NCI-H2029 treated with DMSO at 0.1 percent for 48 hours (cell line): ENCODE results near the gene KRT74.
A peak's percentile ranks its signal among the peaks of the same experiment; 100 is the strongest.
"Not testable (repeated sequence)": the region's sequence is repeated elsewhere in the genome, so short reads cannot be mapped to it uniquely, and the experiment has no call there.

Experiments used
- DNase-seq: peaks from one replicate; lab custom pipeline; 2025; lab: John Stamatoyannopoulos, UW

Gene KRT74

DNA sequence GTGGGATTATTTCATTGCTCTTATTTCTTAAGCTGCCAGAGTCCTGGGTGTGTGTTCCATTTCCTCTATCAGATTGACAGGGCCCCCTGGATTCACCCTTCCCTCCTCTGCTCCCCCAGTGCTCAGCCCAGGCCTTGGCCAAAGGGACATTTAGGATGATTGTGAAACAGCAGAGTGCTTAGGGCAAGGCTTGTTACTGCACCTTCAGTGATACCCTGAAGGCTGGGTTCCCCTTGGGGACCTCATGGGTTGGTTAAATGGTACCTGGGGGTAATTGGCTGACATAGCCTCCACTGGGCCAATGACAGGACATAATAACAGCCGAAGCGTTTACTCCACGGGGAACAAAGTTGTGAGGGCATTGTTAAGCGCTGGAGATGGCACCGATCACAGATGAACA lies 28.9 kb upstream of the KRT74 start:
- no peak for DNase-seq

DNA sequence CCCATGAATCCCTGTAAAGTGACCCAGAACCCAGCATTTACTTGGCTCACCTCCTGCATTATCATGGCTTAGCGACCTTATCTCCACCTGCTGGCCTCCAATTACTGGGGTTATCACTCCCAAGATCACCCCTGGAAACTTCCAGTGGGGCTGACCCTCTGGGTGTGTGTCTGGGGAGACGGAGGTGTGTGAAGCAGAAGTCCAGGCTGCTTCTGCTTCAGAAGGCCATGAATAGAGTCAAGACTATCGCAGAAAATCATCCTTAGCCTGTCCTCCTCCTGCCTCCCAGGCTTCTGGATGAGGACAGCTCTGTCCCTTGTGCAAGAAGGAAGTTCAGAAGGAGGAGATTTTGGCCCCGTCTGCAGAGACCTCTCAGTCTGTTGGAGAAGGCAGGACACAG lies 28.0 kb upstream of the KRT74 start:
- DNase-seq: no peak

DNA sequence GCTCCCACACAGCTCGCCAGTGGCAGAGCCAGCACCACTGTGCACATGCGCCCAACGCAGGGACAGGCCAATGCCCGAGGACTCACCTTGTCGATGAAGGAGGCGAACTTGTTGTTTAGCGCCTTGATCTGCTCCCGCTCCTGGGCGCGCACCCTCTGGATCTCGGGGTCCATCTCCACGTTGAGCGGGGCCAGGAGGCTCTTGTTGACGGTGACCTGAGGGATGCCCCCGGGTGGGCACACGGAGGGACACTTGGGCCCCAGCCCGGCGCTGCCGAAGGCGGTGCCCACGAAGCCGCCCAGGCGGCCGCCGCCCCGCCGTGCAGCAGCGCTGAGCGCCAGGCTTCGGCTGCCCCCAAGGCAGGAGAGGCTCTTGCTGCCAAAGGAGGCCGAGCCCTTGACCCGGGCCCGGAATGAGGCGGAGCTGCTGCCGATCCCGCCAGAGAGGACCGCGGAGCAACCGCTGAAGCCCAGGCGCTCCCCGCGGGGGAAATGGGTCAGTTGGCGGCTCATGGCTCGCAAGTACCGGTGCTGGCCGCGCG lies 27.4 kb upstream of the KRT74 start, which contains the start of gene KRT72:
TSS of gene KRT72 (minus strand) at position 523 of the 541 bp plus-strand sequence. CDS start at position 512, 11 bp downstream.
- DNase-seq: no peak

DNA sequence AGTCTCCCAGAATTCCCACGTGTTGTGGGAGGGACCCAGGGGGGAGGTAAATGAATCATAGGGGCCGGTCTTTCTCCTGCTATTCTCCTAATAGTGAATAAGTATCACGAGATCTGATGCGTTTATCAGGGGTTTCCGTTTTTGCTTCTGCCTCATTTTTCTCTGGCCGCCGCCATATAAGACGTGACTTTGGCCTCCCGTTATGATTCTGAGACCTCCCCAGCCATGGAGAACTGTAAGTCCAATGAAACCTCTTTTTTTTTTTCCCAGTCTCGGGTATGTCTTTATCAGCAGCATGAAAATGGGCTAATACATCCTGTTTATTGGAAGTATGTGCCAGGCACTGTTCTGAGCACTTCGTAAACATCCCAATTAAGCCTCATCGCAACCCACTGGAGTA lies 26.8 kb upstream of the KRT74 start:
- DNase-seq: no peak

DNA sequence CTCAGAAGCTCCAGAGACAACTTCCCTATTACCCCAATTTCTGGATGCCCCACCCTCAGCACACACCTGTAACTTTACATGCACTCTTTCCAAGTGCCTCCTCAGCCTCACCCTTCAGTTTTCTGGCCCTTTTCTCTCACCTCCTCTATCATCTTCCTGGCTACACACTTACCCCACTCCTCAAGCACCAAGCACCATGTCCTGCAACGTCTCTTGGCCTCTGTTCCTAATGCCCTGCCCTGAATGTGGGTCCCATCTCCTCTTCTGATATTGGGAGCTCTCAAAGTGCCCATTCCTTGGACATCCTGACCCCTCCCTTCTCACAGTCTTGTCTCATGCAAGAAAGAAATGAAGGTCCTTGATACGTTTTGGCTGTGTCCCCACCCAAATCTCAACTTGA lies 26.4 kb upstream of the KRT74 start:
- no peak for DNase-seq

DNA sequence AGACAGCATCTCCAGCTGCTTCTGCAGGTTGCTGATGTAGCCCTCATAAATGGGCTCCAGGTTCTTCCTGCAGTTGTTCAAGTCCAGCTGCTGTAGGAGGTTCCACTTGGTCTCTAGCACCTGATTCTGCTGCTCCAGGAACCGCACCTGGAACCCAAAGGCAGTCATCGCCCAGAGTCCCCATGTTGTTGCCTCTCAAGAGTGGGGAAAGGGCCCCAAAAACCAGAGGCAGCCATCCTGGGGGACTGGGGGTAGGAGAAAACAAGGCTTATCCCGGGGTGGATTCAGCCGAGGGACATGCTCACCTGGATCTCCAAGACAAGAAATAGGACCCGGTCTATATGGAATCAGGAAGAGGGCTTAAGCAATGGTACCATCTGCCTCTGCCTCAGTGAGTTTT lies 25.3 kb upstream of the KRT74 start:
- DNase-seq: no peak

DNA sequence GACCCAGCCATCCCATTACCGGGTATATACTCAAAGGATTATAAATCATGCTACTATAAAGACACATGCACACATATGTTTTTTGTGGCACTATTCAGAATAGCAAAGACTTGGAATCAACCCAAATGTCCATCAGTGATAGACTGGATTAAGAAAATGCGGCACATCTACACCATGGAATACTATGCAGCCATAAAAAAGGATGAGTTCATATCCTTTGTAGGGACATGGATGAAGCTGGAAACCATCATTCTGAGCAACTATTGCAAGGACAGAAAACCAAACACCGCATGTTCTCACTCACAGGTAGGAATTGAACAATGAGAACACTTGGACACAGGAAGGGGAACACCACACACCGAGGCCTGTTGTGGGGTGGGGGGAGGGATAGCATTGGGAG lies 20.6 kb upstream of the KRT74 start:
- not testable (repeated sequence) for DNase-seq

DNA sequence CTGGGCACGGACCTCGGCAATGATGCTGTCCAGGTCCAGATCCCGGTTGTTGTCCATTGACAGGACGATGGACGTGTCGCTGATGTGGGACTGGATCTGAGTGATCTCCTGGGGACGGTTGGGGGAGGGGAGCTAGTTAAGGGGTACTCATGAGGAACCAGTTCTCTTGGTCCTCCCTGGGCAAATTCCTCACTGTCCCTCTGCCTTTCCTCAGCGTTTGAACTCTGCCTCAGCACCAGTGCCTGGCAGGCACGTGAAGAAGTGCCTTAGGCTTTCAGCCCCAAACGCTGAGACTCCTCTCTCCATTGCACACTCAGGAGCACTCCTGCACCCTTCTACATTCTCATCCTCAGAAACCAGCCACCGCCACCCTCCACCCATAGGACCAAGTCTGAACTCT lies 17.9 kb upstream of the KRT74 start:
- DNase-seq: no peak

DNA sequence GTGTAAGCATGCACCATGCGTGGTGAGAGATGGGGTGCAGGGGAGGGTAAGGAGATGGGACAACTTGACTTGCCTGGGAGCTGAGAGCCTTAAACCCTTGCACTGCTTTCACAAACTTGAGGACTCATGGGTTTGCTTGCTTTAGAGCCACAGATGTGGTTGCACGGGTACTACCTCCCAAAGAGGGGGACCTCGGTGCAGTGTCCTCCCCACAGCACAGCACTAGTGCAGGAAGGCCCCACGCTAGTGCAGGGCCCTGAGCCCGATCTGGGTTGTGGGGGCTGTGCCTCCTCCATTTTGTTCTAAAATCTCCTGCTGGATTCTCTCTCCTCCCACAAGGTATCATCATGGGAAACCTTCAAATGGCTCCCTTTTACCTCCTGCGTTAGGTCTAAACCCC lies 16.4 kb upstream of the KRT74 start:
- no peak for DNase-seq

DNA sequence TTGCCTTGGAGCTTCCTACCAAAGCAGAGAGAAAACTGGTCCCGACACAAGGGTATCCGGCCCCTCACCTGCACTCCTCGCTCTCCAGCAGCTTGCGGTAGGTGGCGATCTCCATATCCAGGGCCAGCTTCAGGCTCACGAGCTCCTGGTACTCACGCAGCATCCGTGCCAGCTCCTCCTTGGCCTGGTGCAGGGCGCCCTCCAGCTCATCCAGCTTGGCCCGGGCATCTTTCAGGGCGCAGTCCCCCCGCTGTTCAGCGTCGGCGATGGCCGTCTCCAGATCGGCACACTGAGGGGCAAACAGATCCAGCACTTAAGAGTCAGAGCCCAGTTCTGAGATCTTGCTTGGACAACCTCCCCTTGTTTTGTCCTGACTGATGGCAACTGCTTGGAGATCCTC lies 13.9 kb upstream of the KRT74 start:
- DNase-seq: no peak

DNA sequence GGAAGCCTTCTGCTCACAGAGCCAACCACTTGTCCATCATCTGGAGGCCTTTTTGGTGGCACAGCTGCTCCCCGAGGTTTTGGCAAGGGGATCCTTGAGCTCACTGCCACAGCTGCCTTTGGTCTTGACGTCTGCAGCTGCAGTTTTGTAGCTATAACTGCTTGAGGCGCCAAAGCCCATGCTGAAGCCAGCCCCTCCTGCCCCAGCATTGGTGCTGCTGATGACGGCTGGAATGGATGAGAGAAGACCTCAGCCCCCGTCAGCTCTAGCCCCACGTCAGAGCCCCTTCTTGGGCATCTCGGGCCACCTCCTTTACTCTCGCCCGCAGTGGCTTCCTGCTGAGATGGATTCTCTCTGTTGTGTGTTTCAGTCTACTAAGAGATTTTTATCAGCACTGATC lies 12.3 kb upstream of the KRT74 start:
- DNase-seq: no peak

DNA sequence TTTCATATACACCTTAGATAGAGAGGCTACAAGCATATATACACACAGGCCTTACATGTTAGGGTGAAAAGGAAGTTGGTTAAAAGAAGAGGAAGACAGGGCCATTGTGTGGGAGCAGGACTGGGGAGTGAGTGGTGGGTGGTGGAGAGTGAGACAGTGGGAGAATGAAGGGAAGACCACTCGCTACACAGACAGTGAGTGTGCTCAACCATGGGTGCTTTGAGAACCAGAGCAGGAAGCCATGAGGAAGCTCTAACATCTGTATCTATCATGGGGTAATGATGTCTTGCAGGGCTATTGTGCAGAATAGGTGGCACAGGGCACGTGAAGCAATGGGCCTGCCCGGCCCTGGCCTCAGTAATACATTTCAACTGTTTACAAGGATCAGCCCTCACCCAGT lies 11.4 kb upstream of the KRT74 start:
- DNase-seq: no peak

DNA sequence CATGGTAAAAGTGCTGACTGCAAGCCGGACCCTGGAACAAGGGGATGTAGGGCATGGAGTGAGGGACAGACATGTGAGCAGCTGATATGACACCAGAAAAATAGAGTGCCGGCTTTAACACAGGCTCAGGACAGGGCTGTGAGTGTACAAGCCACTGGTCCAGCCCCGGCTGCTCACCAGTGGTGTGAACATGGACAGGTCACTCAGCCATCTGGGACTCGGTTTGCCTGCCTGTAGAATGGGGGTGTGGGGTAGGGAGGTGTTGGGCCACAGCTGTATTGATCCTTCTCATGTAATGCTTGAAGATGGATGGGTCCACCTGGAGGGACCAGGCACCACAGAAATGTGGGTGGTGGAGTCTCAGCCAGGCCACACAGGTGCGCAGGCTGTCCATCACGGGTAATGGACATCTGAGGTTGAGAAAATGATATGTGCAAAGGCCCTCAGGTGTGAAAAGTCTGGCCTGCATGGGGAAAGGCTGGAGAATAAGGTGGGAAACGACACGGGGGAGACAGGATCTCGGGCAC lies 10.6 kb upstream of the KRT74 start:
- DNase-seq: no peak

DNA sequence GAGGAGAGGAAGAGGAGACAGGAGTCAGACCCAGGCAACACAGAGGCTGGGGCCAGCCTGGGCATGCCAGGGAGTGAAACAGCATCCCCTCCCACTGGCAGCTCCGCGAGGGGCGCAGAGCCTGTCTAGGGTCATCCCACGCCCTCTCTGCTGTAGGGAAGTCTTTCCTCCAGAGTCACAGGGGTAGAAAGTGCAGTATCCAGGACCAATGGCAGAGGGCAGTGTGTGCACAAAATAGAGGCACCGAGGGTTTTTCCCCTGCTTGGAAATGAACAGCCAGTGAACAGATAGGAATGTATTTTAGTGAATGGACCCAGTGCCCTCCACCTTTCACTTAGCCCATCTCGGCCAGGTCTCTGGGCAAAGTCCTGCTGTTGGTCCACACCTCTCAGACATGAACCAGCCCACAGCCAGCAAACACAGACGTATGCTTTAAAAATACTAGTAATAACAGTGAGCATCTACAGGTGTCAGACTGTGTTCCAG lies 9.4 kb upstream of the KRT74 start:
- peak; percentile 66 for DNase-seq

DNA sequence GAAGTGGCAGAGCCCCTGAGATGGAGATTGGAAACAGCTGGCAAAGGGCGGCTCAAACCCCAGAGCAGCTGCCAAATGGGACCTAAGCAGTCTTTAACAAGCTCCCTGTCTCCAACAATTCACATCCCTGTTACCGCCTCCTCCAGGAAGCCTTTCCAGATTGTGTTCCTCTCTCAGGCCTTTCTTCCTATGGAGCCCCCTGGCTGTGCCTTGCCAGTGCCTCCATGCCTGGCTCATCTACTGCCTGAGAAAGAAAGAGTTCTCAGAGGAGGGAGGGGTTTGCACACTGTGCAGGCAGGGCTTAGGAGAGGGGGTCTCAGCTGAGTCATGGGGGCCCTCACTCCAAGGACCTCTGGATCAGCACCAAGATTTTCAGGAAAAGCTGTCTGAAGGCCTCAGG lies 8.8 kb upstream of the KRT74 start:
- DNase-seq: no peak

DNA sequence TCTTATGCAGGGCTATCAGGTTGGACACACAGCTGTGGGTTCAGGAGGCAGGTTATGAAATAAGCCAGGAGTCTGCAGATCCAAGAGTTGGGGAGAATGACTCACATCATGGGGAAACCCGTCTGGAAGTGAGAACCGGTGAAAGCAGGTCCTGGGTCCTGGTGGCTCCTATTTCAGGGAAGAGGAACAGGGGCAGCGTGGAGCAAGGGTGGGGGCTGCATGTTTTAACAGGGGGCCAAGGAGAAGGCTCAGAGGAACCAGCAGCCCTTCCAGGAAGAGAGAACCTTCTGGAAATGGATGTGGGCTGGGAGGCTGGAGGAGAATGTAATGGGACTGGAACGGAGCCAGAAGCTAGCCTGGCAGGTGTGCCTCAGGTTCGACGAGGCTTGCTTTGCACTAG lies 7.8 kb upstream of the KRT74 start:
- peak; percentile 58 for DNase-seq

DNA sequence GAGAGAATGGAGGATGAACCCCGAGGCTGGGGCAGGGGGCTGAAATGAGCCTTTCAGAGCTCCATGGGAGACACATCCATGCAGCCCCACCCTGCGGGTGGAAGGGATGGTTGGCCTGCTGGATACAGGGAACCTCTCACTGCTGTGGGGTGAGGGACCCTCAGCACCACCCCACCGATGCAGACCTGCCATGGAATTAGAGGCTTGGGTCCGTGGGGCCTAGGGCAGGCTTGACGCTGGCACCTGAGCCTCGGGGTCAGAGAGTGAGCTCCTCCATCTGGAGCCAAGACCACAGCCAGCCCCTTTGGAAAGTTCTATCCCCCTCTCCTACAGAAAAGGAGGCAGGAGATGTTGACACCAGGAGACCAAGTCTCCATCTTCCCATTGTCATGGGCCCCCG lies 7.4 kb upstream of the KRT74 start:
- DNase-seq: no peak

DNA sequence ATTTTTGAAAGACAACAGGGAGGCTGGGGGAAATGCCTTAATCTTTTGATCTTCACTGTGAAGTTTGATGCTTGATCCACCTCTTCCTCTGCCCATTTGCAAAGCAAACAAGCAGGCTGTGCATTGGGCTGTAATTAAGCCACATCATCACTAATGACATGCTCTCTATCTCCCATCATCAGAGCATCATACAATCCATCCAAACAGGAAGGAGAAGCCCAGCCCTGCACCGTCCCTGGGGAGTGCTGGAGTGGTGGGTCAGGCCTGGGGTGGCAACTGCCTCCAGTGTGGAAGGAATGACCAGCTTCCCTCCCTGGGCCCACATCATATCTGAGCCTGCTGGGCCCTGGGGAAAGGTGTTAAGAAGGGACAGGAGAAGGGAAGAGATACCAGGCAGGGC lies 6.9 kb upstream of the KRT74 start:
- no peak for DNase-seq

DNA sequence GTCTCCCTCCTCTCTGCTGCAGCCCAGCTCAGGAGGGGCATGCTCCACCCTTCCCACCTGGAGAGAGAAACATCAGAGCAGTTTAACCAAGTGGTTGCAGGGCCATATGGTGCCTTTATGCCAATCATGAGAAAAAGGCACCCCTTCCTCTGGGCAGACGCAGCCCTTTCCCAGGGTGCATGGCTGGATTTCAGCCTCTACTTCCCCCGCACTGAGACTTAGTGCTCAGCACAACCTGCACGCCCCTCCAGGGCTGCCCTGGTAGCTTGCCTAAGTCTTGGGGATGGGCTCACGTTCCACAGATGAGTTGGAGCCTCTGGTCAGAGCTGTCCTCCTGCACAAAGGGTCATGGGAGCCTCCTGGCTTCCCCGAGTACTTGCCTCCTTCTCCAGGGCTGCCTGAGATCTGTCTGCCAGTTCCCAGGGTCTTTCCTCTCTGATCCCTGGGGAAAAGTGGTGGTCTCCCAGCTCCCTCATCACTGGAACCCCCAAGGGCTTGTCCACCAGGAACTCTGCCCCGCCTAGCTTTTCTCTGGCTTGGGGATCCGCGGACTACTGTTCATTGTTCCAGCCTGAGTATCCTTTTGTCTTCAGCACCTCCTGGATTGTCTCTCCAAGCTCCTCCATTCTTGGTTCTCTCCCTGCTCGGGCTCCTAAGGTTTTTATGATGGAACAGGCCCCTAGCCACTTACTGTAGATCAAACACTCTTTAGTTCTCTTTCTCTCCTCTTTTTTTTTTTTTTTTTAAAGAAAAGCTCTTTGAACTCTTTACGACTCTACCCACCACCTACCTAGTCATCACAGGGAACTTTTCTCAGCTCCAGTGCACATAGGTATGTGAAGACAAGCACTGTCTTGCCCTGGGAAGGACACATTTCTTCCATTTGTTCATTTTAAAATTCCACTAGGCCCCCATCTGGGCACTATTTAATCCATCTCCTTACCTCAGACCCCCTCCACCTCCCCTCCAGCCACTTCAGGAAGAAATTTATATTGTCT lies 6.1 kb upstream of the KRT74 start:
- no peak for DNase-seq

DNA sequence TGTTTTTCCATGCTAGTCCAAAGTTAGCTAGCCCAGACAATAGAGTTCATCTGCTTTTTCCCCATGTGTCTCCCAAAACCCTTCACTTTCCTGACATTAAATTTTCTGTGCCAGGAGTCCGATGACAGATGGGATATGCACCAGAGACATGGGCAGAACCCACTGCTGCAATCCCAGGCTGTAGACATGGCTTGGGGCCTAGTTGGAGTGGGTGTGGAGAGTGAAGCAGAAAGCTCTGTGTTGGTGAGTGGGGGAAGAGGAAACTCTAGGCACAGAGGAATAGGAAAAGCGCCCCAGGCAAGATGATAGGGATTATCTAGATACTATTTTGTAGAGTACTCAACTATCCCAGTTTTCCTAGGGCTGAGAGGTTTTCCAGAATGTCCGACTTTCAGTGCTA lies 4.8 kb upstream of the KRT74 start:
- DNase-seq: no peak

DNA sequence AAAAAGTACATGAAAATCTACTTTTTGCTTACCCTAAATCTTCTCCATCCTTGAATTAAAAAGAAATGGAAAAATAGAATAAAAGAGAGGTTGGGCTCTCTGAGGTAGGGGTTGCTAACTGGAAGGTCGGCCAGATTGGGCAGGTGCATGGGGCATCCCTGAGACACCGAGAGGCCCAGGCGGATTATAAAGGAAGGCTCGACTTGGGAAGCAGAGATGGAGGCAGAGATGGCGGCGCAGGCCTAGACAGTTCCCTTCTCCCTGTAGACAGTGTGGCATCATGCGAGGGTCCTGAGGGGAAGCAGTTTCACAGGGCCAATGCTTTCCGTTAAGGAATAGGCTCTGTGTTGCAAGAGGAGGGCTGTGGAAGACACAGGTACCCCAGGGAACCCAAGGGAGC lies 3.7 kb upstream of the KRT74 start:
- DNase-seq: no peak

DNA sequence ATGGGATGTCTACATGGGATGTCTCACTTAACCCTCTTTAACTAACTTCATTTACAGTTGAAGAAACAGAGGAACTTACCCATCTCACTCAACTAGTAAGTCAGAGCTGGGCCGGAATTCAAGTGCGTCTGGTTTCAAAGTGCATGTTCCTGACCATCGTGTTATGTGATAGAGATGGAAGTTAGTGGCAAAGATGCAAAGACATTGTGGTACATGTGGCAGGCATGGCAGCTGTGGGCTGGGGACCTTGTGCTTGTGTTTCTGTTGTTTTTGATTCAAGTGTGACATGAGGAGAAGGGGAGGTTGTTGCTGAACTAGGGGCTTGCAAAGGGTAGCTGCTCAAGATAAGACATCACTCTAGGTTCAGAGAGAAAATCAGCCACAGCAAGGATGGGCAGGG lies 2.3 kb upstream of the KRT74 start:
- no peak for DNase-seq

DNA sequence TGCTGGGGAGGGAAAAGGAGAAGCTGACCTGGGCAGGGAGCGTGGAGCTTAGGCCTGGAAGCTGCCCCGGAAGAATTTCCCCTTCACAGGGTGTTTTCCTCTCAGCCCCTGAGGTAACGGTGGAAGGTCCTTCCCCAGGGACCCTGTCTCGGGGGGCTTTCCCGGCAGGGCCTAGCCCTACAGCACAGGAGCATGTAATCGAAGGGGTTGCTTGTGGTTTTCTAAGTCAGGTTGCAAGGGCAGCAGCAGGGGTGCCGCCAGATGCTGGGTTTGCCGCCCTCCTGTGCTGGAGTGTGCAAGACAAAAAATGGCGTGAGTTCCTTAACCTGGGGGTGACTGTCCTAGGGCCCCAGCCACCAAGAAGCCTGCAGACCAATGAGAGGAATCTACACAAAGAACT lies 1.6 kb upstream of the KRT74 start:
- no peak for DNase-seq
